Peyer's patch (tissue), 4 donors: ENCODE results near the gene F13A1. TPM values are rescaled to one million over a fixed set of nuclear protein-coding genes. Genes with fewer than 3 reads are reported as not detected.

Source experiments
- DNase-seq, 3 donors: peaks; one replicate each; pipeline ENCODE4 v3.0.0-alpha.2; 2017 to 2019
- H3K27ac ChIP-seq, 4 donors: fragments of 200-600 bp; sonication (generic); one replicate each; pipeline ENCODE4 v1.5.1; 2016 to 2019
- H3K27me3 ChIP-seq, 2 donors: fragments of 200-600 bp; sonication (generic); one replicate each; pipeline ENCODE4 v1.5.1; 2019
- H3K36me3 ChIP-seq, 3 donors: fragments of 200-600 bp; sonication (generic); one replicate each; pipeline ENCODE4 v1.5.1; 2016 to 2019
- H3K4me1 ChIP-seq, 4 donors: fragments of 200-600 bp; sonication (generic); one replicate each; pipeline ENCODE4 v1.5.1; 2016 to 2019
- H3K4me3 ChIP-seq, 4 donors: fragments of 200-600 bp; sonication (generic); 1 replicate in 3 of 4; 2 replicates in 1 of 4; pipeline ENCODE4 v1.5.1; 2016 to 2019; ENCODE audit warnings: mild to moderate bottlenecking in 1 of 4
- H3K9me3 ChIP-seq, 4 donors: fragments of 200-600 bp; sonication (generic); one replicate each; pipeline ENCODE4 v1.5.1; 2016 to 2019; ENCODE audit warnings: mild to moderate bottlenecking in 1 of 4
- POLR2A ChIP-seq, 2 donors: fragments of 450-650 bp; IDR thresholded peaks; one replicate each; pipeline ENCODE4 v1.5.1; 2017; ENCODE audit warnings: antibody characterized with exemption in 2 of 2, mild to moderate bottlenecking in 2 of 2, moderate library complexity in 2 of 2
- total RNA-seq, 4 donors: library from RNA; depleted of rRNA; stranded (reverse); fragments of >200 nt; gene quantifications; one replicate each; pipeline ENCODE4 v1.1.0, GENCODE V29; 2016
- TF ChIP-seq, protein P1 (sequence below), 6 experiments: fragments of 450-650 bp in 4 of 6; fragments of 200-600 bp in 2 of 6; sonication (generic) in 1 of 6; IDR thresholded peaks; one replicate each; pipeline ENCODE4 v1.5.1; 2017 to 2019; ENCODE audit warnings: antibody characterized with exemption in 6 of 6, mild to moderate bottlenecking in 3 of 6, moderate library complexity in 1 of 6

F13A1 gene
- total RNA-seq, 4 donors from 2014 or later: 13.0 to 29.7 (median 25.5) TPM

DNA sequence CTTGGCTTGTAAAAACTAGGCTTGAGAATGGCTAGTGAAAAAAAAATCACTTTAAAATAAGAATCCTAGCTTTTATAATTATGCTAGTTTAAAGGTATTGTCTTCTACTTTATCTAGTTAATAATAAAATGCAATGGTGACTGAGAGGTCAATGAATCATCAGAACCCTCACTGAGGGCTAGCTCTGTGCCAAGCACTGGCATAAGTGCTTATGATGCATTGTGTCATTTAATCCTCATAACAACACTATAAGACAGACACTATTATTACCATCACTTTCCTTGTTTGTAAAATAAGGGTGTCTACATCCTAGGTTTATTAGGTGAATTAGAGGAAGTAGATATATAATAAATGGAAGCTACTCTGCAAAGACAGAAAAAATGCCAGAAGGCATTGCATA lies 144.3 kb downstream of the F13A1 start:
- DNase-seq: no peak
- H3K27me3 ChIP-seq: no peaks in the 10 kb centered on the region
- H3K4me1 ChIP-seq: no peaks in the 10 kb centered on the region
- H3K4me3 ChIP-seq: no peak overlapping the region
- H3K36me3 ChIP-seq: no peaks in the 10 kb centered on the region
- no peaks in the 10 kb centered on the region for H3K9me3 ChIP-seq
- no peak overlapping the region for H3K27ac ChIP-seq
- TF ChIP-seq, protein P1, sequence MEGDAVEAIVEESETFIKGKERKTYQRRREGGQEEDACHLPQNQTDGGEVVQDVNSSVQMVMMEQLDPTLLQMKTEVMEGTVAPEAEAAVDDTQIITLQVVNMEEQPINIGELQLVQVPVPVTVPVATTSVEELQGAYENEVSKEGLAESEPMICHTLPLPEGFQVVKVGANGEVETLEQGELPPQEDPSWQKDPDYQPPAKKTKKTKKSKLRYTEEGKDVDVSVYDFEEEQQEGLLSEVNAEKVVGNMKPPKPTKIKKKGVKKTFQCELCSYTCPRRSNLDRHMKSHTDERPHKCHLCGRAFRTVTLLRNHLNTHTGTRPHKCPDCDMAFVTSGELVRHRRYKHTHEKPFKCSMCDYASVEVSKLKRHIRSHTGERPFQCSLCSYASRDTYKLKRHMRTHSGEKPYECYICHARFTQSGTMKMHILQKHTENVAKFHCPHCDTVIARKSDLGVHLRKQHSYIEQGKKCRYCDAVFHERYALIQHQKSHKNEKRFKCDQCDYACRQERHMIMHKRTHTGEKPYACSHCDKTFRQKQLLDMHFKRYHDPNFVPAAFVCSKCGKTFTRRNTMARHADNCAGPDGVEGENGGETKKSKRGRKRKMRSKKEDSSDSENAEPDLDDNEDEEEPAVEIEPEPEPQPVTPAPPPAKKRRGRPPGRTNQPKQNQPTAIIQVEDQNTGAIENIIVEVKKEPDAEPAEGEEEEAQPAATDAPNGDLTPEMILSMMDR (IDR thresholded peaks at IDR 0.05): no peak
- no peak for TF ChIP-seq POLR2A (IDR thresholded peaks at IDR 0.05)

DNA sequence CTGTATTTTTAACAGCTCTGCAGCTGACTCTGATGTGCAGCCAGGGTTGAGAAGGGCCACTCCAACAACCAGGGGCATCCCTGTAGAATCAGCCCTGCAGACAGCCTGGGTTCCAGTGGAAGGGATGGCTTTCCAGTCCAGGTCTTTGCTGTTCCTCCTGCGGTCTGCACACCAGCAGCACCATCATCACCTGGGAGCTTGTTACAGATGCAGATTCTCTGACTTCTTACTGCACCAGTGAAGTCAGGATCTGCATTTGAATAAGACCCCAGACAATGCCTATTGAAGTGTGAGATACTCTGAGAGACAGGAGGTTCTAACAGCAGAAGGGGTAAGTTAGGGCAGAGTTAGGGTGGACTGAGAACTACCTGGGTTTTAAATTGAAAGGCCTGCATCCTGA lies 151.3 kb downstream of the F13A1 start:
- H3K4me3 ChIP-seq: no peak overlapping the region
- DNase-seq: no peak
- no peaks in the 10 kb centered on the region for H3K36me3 ChIP-seq
- H3K9me3 ChIP-seq: no peaks in the 10 kb centered on the region
- no peak overlapping the region for H3K27ac ChIP-seq
- H3K4me1 ChIP-seq: no peaks in the 10 kb centered on the region
- no peak for TF ChIP-seq POLR2A (IDR thresholded peaks at IDR 0.05)
- TF ChIP-seq, protein P1 (IDR thresholded peaks at IDR 0.05): no peak
- H3K27me3 ChIP-seq: no peaks in the 10 kb centered on the region

DNA sequence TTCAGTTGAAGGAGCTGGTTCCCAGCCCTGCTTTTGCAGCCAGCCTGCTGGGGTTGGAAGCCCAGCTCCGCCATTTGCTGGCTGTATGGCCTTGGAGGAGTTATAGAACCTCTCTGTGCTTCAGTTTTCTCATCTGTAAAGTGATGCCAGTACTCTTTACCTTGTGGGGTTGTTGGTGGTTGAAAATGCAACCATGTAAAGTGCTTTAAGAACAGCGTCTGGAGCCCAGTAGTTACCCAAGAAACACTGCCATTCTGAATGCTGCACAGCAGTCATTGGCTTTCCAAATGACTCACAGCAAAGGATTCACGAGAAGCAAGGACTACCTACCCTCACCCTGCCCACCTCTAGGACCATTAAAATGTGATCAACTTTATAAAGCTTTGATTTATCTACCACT lies 154.4 kb downstream of the F13A1 start:
- Histone ChIP-seq H3K4me3 (no peak overlapping the region), H3K36me3 (no peaks in the 10 kb centered on the region), H3K4me1 (no peaks in the 10 kb centered on the region), H3K9me3 (no peaks in the 10 kb centered on the region), H3K27ac (no peak overlapping the region), H3K27me3 (no peaks in the 10 kb centered on the region)
- TF ChIP-seq, protein P1 (IDR thresholded peaks at IDR 0.05): no peak
- TF ChIP-seq POLR2A (IDR thresholded peaks at IDR 0.05): no peak
- no peak for DNase-seq

DNA sequence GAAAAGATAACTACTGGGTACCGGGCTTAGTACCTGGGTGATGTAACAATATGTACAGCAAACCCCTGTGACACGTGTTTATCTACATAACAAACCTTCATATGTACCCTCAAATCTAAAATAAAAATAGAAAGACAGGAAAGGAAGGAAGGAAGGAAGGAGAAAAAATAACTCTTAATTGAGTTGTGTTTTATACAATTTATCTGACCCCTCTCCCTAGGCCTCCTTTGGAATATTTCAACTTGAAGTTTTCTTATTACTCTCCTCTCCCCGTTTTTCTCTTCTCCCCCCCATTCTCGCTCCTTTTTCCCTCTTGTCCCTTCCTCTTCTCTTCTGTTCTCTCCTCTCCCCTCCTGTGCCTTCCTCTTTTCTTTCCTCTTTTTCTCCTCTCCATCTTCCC lies 156.1 kb downstream of the F13A1 start:
- Histone ChIP-seq H3K27ac (no peak overlapping the region), H3K27me3 (no peaks in the 10 kb centered on the region), H3K36me3 (no peaks in the 10 kb centered on the region), H3K4me3 (no peak overlapping the region), H3K9me3 (no peaks in the 10 kb centered on the region), H3K4me1 (no peaks in the 10 kb centered on the region)
- TF ChIP-seq POLR2A (IDR thresholded peaks at IDR 0.05): no peak
- TF ChIP-seq, protein P1 (IDR thresholded peaks at IDR 0.05): no peak
- DNase-seq: no peak

DNA sequence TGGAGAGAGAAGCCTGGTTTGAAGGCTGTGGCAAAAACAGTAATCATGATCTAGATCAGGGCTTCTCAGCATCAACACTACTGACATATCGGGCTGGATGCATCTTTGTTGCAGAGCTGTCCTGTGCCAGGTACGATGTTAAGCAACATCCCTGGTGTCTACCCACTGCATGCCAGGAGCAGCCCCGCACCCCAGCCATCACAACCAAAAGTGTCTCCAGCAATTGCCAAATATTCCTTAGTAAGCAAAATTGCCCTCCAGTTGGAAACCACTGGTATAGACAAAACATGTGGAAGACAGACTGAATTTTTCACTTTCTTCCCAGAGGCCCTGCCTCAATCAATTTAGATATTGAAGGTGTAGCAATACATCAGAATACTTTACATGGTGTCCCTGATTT lies 166.1 kb downstream of the F13A1 start:
- Histone ChIP-seq H3K27me3 (no peaks in the 10 kb centered on the region), H3K4me1 (no peaks in the 10 kb centered on the region), H3K4me3 (no peak overlapping the region), H3K9me3 (no peaks in the 10 kb centered on the region), H3K36me3 (no peaks in the 10 kb centered on the region), H3K27ac (no peak overlapping the region)
- no peak for DNase-seq
- no peak for TF ChIP-seq POLR2A (IDR thresholded peaks at IDR 0.05)
- TF ChIP-seq, protein P1 (IDR thresholded peaks at IDR 0.05): no peak

DNA sequence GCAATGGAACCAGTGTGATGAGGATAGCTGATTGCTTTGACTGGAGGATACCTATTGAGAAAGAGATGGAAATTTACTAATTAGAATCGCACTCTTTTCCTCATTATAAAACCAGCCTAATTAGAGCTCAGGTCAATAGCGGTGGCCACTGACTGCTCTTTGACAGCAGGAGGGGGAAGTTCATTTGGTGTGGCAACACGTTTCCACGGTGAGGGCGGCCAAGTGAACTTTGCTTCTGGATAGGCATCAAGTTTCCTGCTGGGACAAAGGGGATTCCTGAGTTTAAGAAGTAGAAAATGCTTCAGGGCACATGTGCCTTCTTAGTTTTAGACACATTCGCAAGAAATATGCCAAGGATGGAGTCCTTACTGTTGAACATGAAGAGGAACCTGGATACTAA lies 168.4 kb downstream of the F13A1 start:
- TF ChIP-seq, protein P1 (IDR thresholded peaks at IDR 0.05): no peak
- no peak for TF ChIP-seq POLR2A (IDR thresholded peaks at IDR 0.05)
- Histone ChIP-seq H3K27me3 (no peaks in the 10 kb centered on the region), H3K36me3 (no peaks in the 10 kb centered on the region), H3K27ac (no peak overlapping the region), H3K9me3 (no peaks in the 10 kb centered on the region), H3K4me1 (no peaks in the 10 kb centered on the region), H3K4me3 (no peak overlapping the region)
- no peak for DNase-seq
